Measurements from ENCODE around the gene ZNF79. TPM values are rescaled to one million over a fixed set of nuclear protein-coding genes. Genes with fewer than 3 reads are reported as not detected.

The ZNF79 gene
- total RNA-seq, 1 donor from 2014 or later: 8.3 TPM

- intact Hi-C loops (cut with DNase I): loop anchor here (10.0 kb wide), 1 partner anchor 175 kb away; no protein-coding TSS in a partner anchor
- no peaks in the 10 kb centered on the region for H3K9me3 ChIP-seq
- H3K4me1 ChIP-seq: no peaks in the 10 kb centered on the region
- no peak overlapping the region for H3K4me3 ChIP-seq
- no peak for TF ChIP-seq CTCF (IDR thresholded peaks at IDR 0.05)
- no peak for ATAC-seq
- H3K27me3 ChIP-seq: no peaks in the 10 kb centered on the region
- no peak for DNase-seq
- H3K27ac ChIP-seq: no peak overlapping the region
- no peaks in the 10 kb centered on the region for H3K36me3 ChIP-seq
Measured at GRCh38 chr9:127390248-127390545, 34.0 kb upstream of the ZNF79 start.

DNA sequence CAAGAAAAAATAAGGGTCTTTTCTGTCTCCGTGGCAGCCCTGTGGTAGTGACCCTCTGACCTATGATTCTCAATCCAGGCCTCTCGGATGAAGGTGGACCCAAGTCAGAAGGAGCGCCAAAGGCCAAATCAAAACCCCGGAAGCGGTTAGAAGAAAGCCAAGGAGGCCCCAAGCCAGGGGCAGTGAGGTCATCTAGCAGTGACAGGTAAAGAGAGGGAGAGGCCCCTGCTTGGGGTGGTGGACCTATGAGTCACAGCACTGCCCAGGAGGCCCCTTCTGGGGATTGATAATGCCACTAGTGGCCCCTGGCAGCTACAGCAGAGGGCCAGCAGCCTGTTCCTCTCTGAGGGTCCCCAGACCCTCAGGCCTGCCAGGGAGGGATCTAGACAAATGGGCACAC, 33.6 kb upstream of the ZNF79 start:
- DNase-seq (peak; percentile 39), ATAC-seq (no peak)
- no peaks in the 10 kb centered on the region for H3K27me3 ChIP-seq
- H3K4me3 ChIP-seq: no peak overlapping the region
- no peak for TF ChIP-seq CTCF (IDR thresholded peaks at IDR 0.05)
- no peaks in the 10 kb centered on the region for H3K9me3 ChIP-seq
- no peak overlapping the region for H3K27ac ChIP-seq
- H3K36me3 ChIP-seq: no peaks in the 10 kb centered on the region
- H3K4me1 ChIP-seq: no peaks in the 10 kb centered on the region
- intact Hi-C loops (cut with DNase I): loop anchor here (10.0 kb wide), 1 partner anchor 176 kb away; no protein-coding TSS in a partner anchor

DNA sequence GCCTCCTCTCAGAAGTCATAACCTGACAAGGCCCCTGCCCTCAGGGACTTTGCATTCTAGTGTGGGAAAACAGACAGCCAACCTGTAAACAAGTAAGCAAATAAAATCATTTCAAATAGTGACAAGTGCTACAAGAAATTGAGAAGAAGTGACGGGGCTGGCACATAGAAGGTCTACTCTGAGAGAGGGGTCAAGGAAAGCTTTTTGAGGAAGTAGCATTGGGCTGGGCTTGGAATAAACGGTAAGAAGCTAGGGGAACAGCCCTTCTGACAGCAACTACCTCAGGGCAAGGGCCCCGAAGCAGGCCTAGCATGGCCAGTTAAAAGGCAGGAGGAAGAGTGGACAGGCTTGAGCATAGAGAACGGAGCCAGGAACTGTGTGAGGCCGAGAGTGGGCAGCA, 32.0 kb upstream of the ZNF79 start:
- peaks cover 5% of the 10 kb centered on the region for H3K4me1 ChIP-seq
- H3K36me3 ChIP-seq: no peaks in the 10 kb centered on the region
- no peak for DNase-seq
- intact Hi-C loops (cut with DNase I): loop anchor here (10.0 kb wide), 1 partner anchor 177 kb away; no protein-coding TSS in a partner anchor
- H3K4me3 ChIP-seq: no peak overlapping the region
- no peaks in the 10 kb centered on the region for H3K27me3 ChIP-seq
- H3K9me3 ChIP-seq: no peaks in the 10 kb centered on the region
- H3K27ac ChIP-seq: no peak overlapping the region
- no peak for TF ChIP-seq CTCF (IDR thresholded peaks at IDR 0.05)
- no peak for ATAC-seq

- intact Hi-C loops (cut with DNase I): loop anchor here (10.0 kb wide), 1 partner anchor 178 kb away; no protein-coding TSS in a partner anchor
- Histone ChIP-seq H3K36me3 (no peaks in the 10 kb centered on the region), H3K27ac (no peak overlapping the region), H3K27me3 (no peaks in the 10 kb centered on the region), H3K4me3 (no peak overlapping the region), H3K9me3 (no peaks in the 10 kb centered on the region), H3K4me1 (peaks cover 7% of the 10 kb centered on the region)
- ATAC-seq (no peak), DNase-seq (peak; percentile 46)
- no peak for TF ChIP-seq CTCF (IDR thresholded peaks at IDR 0.05)
Measured at GRCh38 chr9:127392976-127393375, 31.2 kb upstream of the ZNF79 start.

DNA sequence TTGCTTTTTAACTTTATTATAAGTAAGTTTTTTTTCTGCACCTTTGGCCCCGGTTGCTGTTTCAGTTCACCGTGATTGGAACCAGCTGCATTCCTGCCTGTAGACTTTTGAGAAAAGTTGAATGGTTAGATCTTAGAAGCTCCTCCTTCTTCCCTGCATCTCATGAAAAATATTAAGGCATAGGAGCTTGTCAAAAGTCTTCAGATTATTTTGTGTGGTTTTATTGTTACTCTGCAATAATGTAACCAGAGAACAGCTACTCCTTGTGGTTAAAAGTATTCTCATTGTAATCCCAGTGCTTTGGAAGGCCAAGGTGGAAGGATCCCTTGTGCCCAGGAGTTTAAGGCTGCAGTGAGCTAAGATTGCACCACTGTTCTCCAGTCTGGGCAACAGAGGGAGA, 30.5 kb upstream of the ZNF79 start:
- intact Hi-C loops (cut with DNase I): loop anchor here (10.0 kb wide), 1 partner anchor 179 kb away; no protein-coding TSS in a partner anchor
- Histone ChIP-seq H3K36me3 (no peaks in the 10 kb centered on the region), H3K9me3 (no peaks in the 10 kb centered on the region), H3K27me3 (no peaks in the 10 kb centered on the region), H3K4me1 (peaks cover 14% of the 10 kb centered on the region), H3K4me3 (no peak overlapping the region), H3K27ac (no peak overlapping the region)
- no peak for ATAC-seq
- TF ChIP-seq CTCF (IDR thresholded peaks at IDR 0.05): no peak
- DNase-seq: no peak

All from upper lobe of right lung (tissue), 1 donor.